ACHN (cell line): ENCODE measurements around the gene CHRNE.
"Not testable (repeated sequence)": the region's sequence is repeated elsewhere in the genome, so short reads cannot be mapped to it uniquely, and the experiment has no call there.

Experiments used
- DNase-seq: peaks from one replicate; pipeline ENCODE4 v3.0.0-alpha.2; 2015
- in situ Hi-C: cut with HindIII; loops from 2 replicates; pipeline ENCODE4 v1.10.0; 2017; ENCODE audit warnings: low sequenced_read_pairs, low pct_ligation_motif_present, low pct_unique_long_range_greater_than_20kb

The CHRNE gene

GRCh38 chr17:4895121-4895520 is 7.8 kb downstream of the CHRNE start:
- no peak for DNase-seq
- in situ Hi-C loops = no loop called here

- in situ Hi-C loops = no loop called here
Measured at GRCh38 chr17:4893721-4894560, 9.0 kb downstream of the CHRNE start.

GRCh38 chr17:4893272-4893671 is 9.6 kb downstream of the CHRNE start:
- DNase-seq = no peak
- in situ Hi-C loops = no loop called here

More at GRCh38 chr17:4893721-4894560, 9.0 kb downstream of the CHRNE start:
- no peak for DNase-seq

GRCh38 chr17:4892499-4893221 is 10.2 kb downstream of the CHRNE start:
- DNase-seq = no peak
- in situ Hi-C loops = no loop called here

- DNase-seq = no peak
- in situ Hi-C loops = no loop called here
Measured at GRCh38 chr17:4891411-4892410, 11.2 kb downstream of the CHRNE start.

GRCh38 chr17:4887581-4887980 is 15.3 kb downstream of the CHRNE start:
- no peak for DNase-seq
- in situ Hi-C loops = no loop called here

GRCh38 chr17:4886830-4887229 is 16.1 kb downstream of the CHRNE start:
- no peak for DNase-seq
- in situ Hi-C loops = no loop called here

- in situ Hi-C loops = no loop called here
Measured at GRCh38 chr17:4884489-4884888, 18.4 kb downstream of the CHRNE start.

GRCh38 chr17:4881761-4882555 is 20.9 kb downstream of the CHRNE start:
- peak; percentile 46 for DNase-seq
- in situ Hi-C loops = no loop called here

More at GRCh38 chr17:4884489-4884888, 18.4 kb downstream of the CHRNE start:
- DNase-seq = no peak

- in situ Hi-C loops = no loop called here
- DNase-seq = no peak
Measured at GRCh38 chr17:4880857-4881256, 22.0 kb downstream of the CHRNE start.

GRCh38 chr17:4879601-4880000 is 23.3 kb downstream of the CHRNE start:
- in situ Hi-C loops = no loop called here
- DNase-seq = no peak

GRCh38 chr17:4877089-4877488 is 25.8 kb downstream of the CHRNE start:
- in situ Hi-C loops = no loop called here
- DNase-seq = no peak

GRCh38 chr17:4872786-4873185 is 30.1 kb downstream of the CHRNE start:
- no peak for DNase-seq
- in situ Hi-C loops = no loop called here

- in situ Hi-C loops = no loop called here
- no peak for DNase-seq
Measured at GRCh38 chr17:4870855-4871254, 32.0 kb downstream of the CHRNE start.

- DNase-seq, in situ Hi-C loops: not testable (repeated sequence)
Measured at GRCh38 chr17:4869058-4869998, 33.6 kb downstream of the CHRNE start.

GRCh38 chr17:4867535-4867934 is 35.4 kb downstream of the CHRNE start:
- DNase-seq, in situ Hi-C loops: not testable (repeated sequence)

- in situ Hi-C loops = no loop called here
- DNase-seq = no peak
Measured at GRCh38 chr17:4863321-4863720, 39.6 kb downstream of the CHRNE start.
